GM19238 (cell line): ENCODE data around the gene PIP4P1.
"Not testable (repeated sequence)": the region's sequence is repeated elsewhere in the genome, so short reads cannot be mapped to it uniquely, and the experiment has no call there.

Source experiments
- DNase-seq: peaks from one replicate; pipeline ENCODE4 v3.0.0; 2011; ENCODE audit warnings: low spot score; ENCODE audit not compliant: insufficient read length

The PIP4P1 gene

GRCh38 chr14:20477211-20477876 lies 16.1 kb upstream of the PIP4P1 start:
- DNase-seq: no peak

- no peak for DNase-seq
Observed at GRCh38 chr14:20476776-20477175, 15.5 kb upstream of the PIP4P1 start.

- no peak for DNase-seq
Observed at GRCh38 chr14:20472536-20473169, 11.4 kb upstream of the PIP4P1 start.

DNA sequence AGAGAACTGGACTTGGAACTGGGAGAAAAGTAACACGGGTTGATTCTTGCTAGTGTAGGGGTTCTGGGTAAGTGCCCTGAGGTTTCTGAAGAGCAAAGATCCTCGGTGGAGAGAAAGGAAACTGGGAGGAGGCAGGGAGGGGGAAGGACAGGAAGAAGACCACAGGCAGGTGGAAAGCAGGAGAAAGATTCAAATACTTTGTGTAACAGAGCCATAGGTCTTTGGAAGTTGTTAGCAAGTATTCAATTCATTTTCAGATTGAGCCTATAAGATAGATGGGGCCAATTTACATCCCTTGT lies 9.3 kb upstream of the PIP4P1 start:
- no peak for DNase-seq

- DNase-seq: no peak
Observed at GRCh38 chr14:20469890-20470602, 8.8 kb upstream of the PIP4P1 start.

- peak; percentile 92 for DNase-seq
Observed at GRCh38 chr14:20469242-20469889, 8.1 kb upstream of the PIP4P1 start, which contains the start of gene PNP. Gene PNP (plus strand): TSS chr14:20469406. CDS start chr14:20469525, 119 bp downstream.

GRCh38 chr14:20468764-20469241 lies 7.6 kb upstream of the PIP4P1 start:
- DNase-seq: no peak

DNA sequence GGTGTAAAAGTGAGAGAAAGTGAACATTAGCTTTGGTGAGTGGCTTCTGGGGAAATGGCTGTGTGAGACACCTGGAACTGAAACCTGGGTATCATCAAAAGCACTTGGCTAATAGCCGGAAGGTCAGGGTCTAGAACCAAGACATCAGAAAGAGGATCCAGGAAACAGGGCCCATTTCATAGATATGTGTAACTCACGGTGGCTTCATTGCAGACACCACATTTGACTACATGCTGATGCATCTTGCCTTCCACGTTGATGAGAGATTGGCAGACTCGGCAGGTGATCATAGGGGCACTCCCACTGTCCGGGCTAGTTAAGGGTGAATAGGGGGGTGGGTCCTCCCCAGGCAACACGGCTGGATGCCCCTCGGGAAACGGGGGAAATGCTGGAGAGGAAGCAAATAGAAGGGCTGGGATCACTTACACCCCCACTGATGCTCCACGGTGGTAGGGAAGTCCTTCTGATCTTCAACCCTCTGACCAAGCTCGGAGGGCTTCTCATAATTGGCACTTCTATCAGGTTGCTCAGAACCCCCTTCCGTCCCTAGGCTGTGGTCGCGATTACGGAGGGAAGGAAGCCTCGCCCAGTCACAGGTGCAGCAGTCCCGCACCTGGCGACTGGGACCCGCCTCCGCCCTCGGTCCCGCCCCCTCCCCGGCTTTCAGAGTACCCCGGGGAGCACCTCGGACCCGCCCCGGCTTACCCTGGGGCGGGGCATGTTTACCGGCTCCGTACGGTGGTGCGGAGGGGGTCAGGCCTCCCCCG lies 593 bp downstream of the PIP4P1 start:
- no peak for DNase-seq

- no peak for DNase-seq
Observed at GRCh38 chr14:20458031-20458789, 3.0 kb downstream of the PIP4P1 start.

DNA sequence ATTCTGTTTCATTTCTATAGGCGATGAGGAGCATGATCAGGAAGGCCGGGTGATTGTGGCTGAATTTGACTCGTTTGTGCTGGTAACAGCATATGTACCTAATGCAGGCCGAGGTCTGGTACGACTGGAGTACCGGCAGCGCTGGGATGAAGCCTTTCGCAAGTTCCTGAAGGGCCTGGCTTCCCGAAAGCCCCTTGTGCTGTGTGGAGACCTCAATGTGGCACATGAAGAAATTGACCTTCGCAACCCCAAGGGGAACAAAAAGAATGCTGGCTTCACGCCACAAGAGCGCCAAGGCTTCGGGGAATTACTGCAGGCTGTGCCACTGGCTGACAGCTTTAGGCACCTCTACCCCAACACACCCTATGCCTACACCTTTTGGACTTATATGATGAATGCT lies 4.3 kb downstream of the PIP4P1 start:
- no peak for DNase-seq

DNA sequence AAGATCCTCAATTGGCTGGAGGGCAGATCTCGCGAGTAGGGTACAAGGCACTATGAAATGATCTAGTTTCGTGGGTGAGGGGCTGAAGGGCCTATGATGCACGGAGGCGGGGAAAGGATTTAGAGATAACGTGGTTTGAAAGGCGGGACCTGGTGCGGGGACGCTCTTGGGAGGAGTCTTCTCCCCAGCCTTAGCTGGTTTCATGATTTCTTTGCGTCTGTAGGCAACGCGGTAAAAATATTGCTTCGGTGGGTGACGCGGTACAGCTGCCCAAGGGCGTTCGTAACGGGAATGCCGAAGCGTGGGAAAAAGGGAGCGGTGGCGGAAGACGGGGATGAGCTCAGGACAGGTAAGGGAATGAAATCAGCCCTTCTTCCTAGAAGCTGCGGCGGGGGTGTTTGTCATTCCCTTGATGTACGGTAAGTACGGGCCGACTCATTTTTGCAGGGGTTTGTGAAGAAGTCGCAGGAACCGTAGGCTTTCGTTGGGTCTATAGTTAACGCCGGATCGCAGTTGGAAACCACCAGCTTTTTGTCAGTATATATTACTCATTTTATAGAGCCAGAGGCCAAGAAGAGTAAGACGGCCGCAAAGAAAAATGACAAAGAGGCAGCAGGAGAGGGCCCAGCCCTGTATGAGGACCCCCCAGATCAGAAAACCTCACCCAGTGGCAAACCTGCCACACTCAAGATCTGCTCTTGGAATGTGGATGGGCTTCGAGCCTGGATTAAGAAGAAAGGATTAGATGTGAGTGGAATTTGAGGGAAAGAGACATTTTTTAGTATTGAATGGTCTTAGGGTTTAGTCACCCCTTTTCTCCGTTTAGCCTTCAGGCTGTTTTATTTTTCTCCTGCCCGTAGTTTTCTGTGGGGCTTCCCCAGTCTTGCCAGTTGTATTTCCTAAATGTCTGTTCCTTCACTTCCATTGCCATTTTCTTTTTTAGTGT lies 5.6 kb downstream of the PIP4P1 start:
- DNase-seq: no peak

DNA sequence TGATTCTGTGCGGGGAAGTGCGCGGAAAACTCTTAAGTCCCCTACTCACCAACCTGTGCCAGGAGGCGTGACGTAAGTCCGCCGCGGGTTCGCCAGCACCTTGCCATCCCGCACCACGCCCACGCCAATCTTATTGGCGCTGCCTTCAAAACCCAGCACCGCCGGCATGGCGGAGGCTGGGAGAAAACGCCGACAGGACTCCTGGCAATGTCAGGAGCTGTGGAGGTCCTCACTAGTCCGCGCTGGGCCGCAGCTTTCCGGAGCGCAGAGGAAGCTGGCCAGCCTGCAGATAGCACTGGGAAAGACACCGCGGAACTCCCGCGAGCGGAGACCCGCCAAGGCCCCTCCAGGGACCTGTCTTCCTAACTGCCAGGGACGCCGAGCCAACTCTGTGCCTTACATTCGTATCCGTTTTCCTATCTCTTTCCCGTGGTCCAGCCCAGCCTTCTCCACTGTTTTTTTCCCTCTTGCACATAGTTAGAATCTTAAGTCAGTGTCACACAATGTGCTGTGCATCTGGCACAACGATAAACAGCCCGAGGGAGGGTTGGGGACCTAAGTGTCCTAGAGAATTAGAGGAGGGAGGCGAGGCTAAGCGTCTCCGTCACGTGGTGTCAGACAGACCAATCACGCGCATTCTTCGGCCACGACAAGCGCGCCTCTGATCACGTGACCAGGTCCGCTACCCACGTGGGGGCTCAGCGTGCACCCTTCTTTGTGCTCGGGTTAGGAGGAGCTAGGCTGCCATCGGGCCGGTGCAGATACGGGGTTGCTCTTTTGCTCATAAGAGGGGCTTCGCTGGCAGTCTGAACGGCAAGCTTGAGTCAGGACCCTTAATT lies 6.5 kb downstream of the PIP4P1 start, which contains the start of the genes APEX1 and OSGEP:
Gene APEX1, plus strand, starts transcription at position 711 of the 839 bp plus-strand sequence. CDS start 420 bp downstream, outside the sequence.
Gene OSGEP, minus strand, starts transcription at position 297 of the 839 bp plus-strand sequence. Its CDS starts 129 bp downstream, at position 168.
- DNase-seq: peak; percentile 94

DNA sequence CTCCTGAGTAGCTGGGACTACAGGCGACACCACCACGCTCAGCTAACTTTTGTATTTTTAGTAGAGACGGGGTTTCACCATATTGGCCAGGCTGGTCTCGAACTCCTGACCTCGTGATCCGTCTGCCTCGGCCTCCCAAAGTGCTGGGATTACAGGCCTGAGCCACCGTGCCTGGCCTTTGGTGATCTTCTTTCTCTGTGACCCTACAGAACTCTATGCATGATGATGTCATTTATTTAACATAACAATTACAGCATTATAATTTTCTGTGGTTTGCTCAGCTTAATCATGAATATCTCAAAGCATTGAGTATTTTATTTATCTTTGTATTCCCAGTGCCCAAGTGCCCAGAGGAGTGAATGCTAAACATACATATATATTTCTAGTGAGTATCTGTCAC lies 8.4 kb downstream of the PIP4P1 start:
- not testable (repeated sequence) for DNase-seq

DNA sequence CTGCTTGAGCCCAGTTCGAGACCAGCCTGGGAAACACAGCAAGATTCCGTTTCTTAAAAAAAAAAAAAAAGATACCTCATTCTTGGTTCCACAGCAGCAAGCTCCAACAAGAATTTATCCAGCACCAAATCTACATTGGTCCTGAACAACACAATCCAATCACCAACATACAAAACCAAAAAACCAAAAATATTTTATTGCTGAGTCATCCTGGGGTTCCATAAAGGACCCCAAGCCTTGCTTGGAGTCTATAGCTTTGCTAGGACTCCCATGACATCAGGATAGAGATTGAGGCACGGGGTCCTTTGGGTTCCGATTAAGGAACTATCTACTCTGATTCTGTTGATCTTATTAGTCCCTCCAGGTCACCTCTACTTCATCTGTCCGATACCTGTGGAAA lies 14.3 kb downstream of the PIP4P1 start:
- DNase-seq: no peak

DNA sequence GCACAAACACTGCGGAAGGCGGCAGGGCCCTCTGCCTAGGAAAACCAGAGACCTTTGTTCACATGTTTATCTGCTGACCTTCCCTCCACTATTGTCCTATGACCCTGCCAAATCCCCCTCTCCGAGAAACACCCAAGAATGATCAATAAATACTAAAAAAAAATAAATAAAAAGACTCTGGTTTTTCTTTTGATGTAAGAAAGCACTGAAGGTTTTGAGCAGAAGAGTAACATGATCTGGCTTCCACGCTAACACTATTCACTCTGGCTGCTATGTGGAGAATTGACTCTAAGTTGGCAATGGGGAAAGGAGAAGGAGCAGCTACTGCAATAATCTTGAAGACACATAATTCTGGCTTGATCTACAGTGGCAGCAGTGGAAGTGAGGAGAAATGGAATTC lies 17.6 kb downstream of the PIP4P1 start:
- DNase-seq: not testable (repeated sequence)

GRCh38 chr14:20441461-20441860 lies 19.8 kb downstream of the PIP4P1 start:
- DNase-seq: no peak

DNA sequence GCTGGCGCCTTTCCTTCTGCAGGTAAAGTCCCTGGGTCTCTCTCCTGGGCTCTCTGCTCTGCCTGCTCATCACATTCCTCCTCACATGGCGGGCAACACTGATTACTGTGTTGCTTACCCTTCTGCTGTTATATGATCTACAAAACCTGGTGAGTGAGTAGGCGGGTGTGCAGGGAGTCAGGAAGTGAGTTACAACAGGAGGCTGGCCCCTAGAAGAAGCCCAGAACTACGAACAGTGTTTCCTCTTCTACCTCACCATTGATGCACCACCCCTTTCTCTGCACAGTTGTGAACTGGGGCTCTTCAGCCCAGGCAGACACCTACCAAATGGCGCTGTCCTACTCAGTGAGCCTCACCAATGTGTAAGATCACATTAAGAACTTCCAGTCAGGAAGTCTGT lies 20.4 kb downstream of the PIP4P1 start:
- DNase-seq: no peak

DNA sequence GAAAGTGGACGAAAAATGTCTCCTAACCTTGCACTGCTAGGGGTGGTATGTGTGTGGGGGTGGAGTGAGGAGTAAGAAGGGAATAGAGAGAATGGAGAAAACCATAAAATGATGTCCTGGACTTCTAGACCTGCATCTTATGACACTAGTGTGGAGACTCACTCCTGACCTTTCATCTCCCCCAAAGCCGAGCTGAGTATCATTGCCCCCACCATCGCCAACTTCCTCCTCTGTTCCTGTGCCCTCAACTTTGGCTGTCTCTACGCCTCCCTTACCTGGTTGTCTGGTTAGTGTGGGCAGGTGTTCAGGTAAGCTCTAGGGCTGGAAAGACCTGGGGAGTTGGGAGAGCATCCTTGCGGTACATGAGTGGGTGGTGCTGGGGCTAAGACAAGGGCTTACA lies 20.8 kb downstream of the PIP4P1 start:
- no peak for DNase-seq
